Activated B cell treated with CpG ODN at 0.5 μM for 24 hours (primary cell): ENCODE measurements around the gene ANKRD27. TPM values are rescaled to one million over a fixed set of nuclear protein-coding genes. Genes with fewer than 3 reads are reported as not detected.

ENCODE experiments used
- ATAC-seq: fragments of 200-7000 bp; cut with Tn5 transposase; one replicate; pipeline ENCODE4 v1.10.0; 2021; ENCODE audit warnings: low read depth, mild to moderate bottlenecking, moderate library complexity
- CTCF ChIA-PET: fragments of 350-600 bp; sonication (Branson Sonifier 250); formaldehyde crosslinking; loops from one replicate; lab custom pipeline; 2021; ENCODE audit warnings: antibody characterized with exemption; lab: Charles Lee
- POLR2A ChIA-PET: fragments of 350-600 bp; sonication (Branson Sonifier 250); formaldehyde crosslinking; loops from one replicate; lab custom pipeline; 2021; ENCODE audit warnings: antibody characterized with exemption; lab: Charles Lee
- DNase-seq: peaks from one replicate; pipeline ENCODE4 v3.0.0; 2022
- H3K27ac Mint-ChIP-seq: one replicate; pipeline ENCODE4 v1.8.0; 2020; ENCODE audit warnings: mixed read lengths
- H3K27me3 Mint-ChIP-seq: one replicate; pipeline ENCODE4 v1.8.0; 2021; ENCODE audit warnings: mixed read lengths
- H3K36me3 Mint-ChIP-seq: one replicate; pipeline ENCODE4 v1.8.0; 2021; ENCODE audit warnings: low read depth, mixed read lengths
- H3K4me1 Mint-ChIP-seq: one replicate; pipeline ENCODE4 v1.8.0; 2021; ENCODE audit warnings: mixed read lengths
- H3K4me3 Mint-ChIP-seq: one replicate; pipeline ENCODE4 v1.8.0; 2020; ENCODE audit warnings: mild to moderate bottlenecking, mixed read lengths
- H3K9me3 Mint-ChIP-seq: one replicate; pipeline ENCODE4 v1.8.0; 2020; ENCODE audit warnings: mixed read lengths
- CTCF ChIP-seq: fragments of 200-600 bp; IDR thresholded peaks from one replicate; pipeline ENCODE4 v1.8.0; 2022; ENCODE audit warnings: antibody characterized with exemption, mild to moderate bottlenecking
- intact Hi-C: fragments of 100-400 bp; cut with micrococcal nuclease; formaldehyde crosslinking; loops from one replicate; pipeline ENCODE4 v1.15.1; 2024
- total RNA-seq: library from RNA; stranded (reverse); gene quantifications from 2 replicates; pipeline ENCODE4 v1.2.3, GENCODE V29; 2022

Gene ANKRD27
- total RNA-seq, 1 donor from 2014 or later = 44.7 TPM

- intact Hi-C loops = no loop called here
- H3K27ac Mint-ChIP-seq = no peak overlapping the region
- POLR2A ChIA-PET = no interaction called here
Measured at GRCh38 chr19:32566246-32566830, 108.6 kb downstream of the ANKRD27 start.

GRCh38 chr19:32563761-32564160 is 111.2 kb downstream of the ANKRD27 start:
- TF ChIP-seq CTCF = no peak
- Mint-ChIP-seq H3K36me3 (no peaks in the 10 kb centered on the region), H3K4me3 (no peak overlapping the region), H3K27me3 (peaks cover 6% of the 10 kb centered on the region), H3K27ac (no peak overlapping the region), H3K9me3 (no peaks in the 10 kb centered on the region), H3K4me1 (no peaks in the 10 kb centered on the region)
- no peak for DNase-seq
- intact Hi-C loops = no loop called here
- ATAC-seq = no peak
- CTCF ChIA-PET = no interaction called here
- POLR2A ChIA-PET = no interaction called here

More at GRCh38 chr19:32566246-32566830, 108.6 kb downstream of the ANKRD27 start:
- H3K36me3 Mint-ChIP-seq = no peaks in the 10 kb centered on the region
- H3K4me3 Mint-ChIP-seq = no peak overlapping the region
- no peak for TF ChIP-seq CTCF
- H3K27me3 Mint-ChIP-seq = peaks cover 14% of the 10 kb centered on the region
- DNase-seq (no peak), ATAC-seq (no peak)
- CTCF ChIA-PET = no interaction called here
- H3K9me3 Mint-ChIP-seq = no peaks in the 10 kb centered on the region
- H3K4me1 Mint-ChIP-seq = no peaks in the 10 kb centered on the region

- TF ChIP-seq CTCF = no peak
- Mint-ChIP-seq H3K9me3 (no peaks in the 10 kb centered on the region), H3K4me3 (no peak overlapping the region), H3K27ac (no peak overlapping the region), H3K27me3 (peaks cover 3% of the 10 kb centered on the region), H3K36me3 (no peaks in the 10 kb centered on the region), H3K4me1 (no peaks in the 10 kb centered on the region)
- intact Hi-C loops = no loop called here
- ATAC-seq (no peak), DNase-seq (no peak)
- CTCF ChIA-PET = no interaction called here
- POLR2A ChIA-PET = interaction anchor here (0.6 kb wide), 1 partner anchor 22 kb away, joined by 3 read pairs; the partner anchor contains the start of gene PDCD5
Measured at GRCh38 chr19:32558607-32559228, 116.3 kb downstream of the ANKRD27 start.

GRCh38 chr19:32555786-32556185 is 119.2 kb downstream of the ANKRD27 start:
- no peak overlapping the region for H3K27ac Mint-ChIP-seq
- DNase-seq = no peak
- H3K4me1 Mint-ChIP-seq = no peaks in the 10 kb centered on the region
- no peak for TF ChIP-seq CTCF
- peaks cover 3% of the 10 kb centered on the region for H3K27me3 Mint-ChIP-seq
- CTCF ChIA-PET = no interaction called here
- intact Hi-C loops = no loop called here
- no peaks in the 10 kb centered on the region for H3K36me3 Mint-ChIP-seq
- no peak overlapping the region for H3K4me3 Mint-ChIP-seq
- ATAC-seq = no peak
- POLR2A ChIA-PET = no interaction called here
- no peaks in the 10 kb centered on the region for H3K9me3 Mint-ChIP-seq

- H3K4me1 Mint-ChIP-seq = no peaks in the 10 kb centered on the region
- ATAC-seq = no peak
- no peak overlapping the region for H3K4me3 Mint-ChIP-seq
- CTCF ChIA-PET = no interaction called here
- no peaks in the 10 kb centered on the region for H3K36me3 Mint-ChIP-seq
- no peak for DNase-seq
- no peaks in the 10 kb centered on the region for H3K9me3 Mint-ChIP-seq
- POLR2A ChIA-PET = no interaction called here
- intact Hi-C loops = no loop called here
- H3K27me3 Mint-ChIP-seq = no peaks in the 10 kb centered on the region
- no peak overlapping the region for H3K27ac Mint-ChIP-seq
- TF ChIP-seq CTCF = no peak
Measured at GRCh38 chr19:32550666-32551065, 124.3 kb downstream of the ANKRD27 start.

Other genes starting within 250 kb of the ANKRD27 start
- gene PDCD5, start 94.0 kb downstream of the ANKRD27 start, total RNA-seq = 58.2 and 64.9 TPM in 2 replicates
- not detected in 2 replicates for gene RGS9BP, start 668 bp upstream of the ANKRD27 start, total RNA-seq
- gene NUDT19, start 16.6 kb upstream of the ANKRD27 start, total RNA-seq = 8.5 and 9.0 TPM in 2 replicates
- gene TDRD12, start 44.6 kb upstream of the ANKRD27 start, total RNA-seq = 1.1 and 1.2 TPM in 2 replicates
- gene SLC7A9, start 194.6 kb upstream of the ANKRD27 start, total RNA-seq = 0.33 TPM in 1 of 2 replicates, not detected in the other